Testis (tissue), 3 donors: ENCODE data around the gene STX3. TPM values are rescaled to one million over a fixed set of nuclear protein-coding genes. Genes with fewer than 3 reads are reported as not detected.

Experiments used
- DNase-seq: peaks from one replicate; pipeline ENCODE4 v3.0.0-alpha.2; 2019
- H3K27ac ChIP-seq, 2 donors: fragments of 200-600 bp; sonication (generic); one replicate each; pipeline ENCODE4 v1.5.1; 2019
- H3K27me3 ChIP-seq: fragments of 200-600 bp; sonication (generic); one replicate; pipeline ENCODE4 v1.5.1; 2019
- H3K36me3 ChIP-seq: fragments of 200-600 bp; sonication (generic); one replicate; pipeline ENCODE4 v1.5.1; 2017; ENCODE audit warnings: low read depth; ENCODE audit errors: missing control alignments
- H3K4me1 ChIP-seq: fragments of 200-600 bp; sonication (generic); one replicate; pipeline ENCODE4 v1.5.1; 2019
- H3K4me3 ChIP-seq, 2 donors: fragments of 200-600 bp; sonication (generic); one replicate each; pipeline ENCODE4 v1.5.1; 2017 to 2019
- H3K9me3 ChIP-seq: fragments of 200-600 bp; sonication (generic); one replicate; pipeline ENCODE4 v1.5.1; 2017
- CTCF ChIP-seq, 3 experiments: fragments of 450-650 bp in 2 of 3; fragments of 200-600 bp in 1 of 3; sonication (generic) in 1 of 3; IDR thresholded peaks; one replicate each; pipeline ENCODE4 v1.5.1; 2016 to 2019; ENCODE audit warnings: antibody characterized with exemption in 3 of 3, mild to moderate bottlenecking in 2 of 3, moderate library complexity in 1 of 3
- POLR2A ChIP-seq: fragments of 450-650 bp; IDR thresholded peaks from one replicate; pipeline ENCODE4 v1.6.1; 2017; ENCODE audit warnings: antibody characterized with exemption, mild to moderate bottlenecking, moderate library complexity
- WGBS, 2 donors: methylation state at CpG; one replicate each; pipeline ENCODE4 v1.1.5; 2018; 5-methylcytosine and 5-hydroxymethylcytosine counted together
- intact Hi-C: fragments of 100-400 bp; cut with DNase I; formaldehyde crosslinking; loops from one replicate; pipeline ENCODE4 v1.15.1; 2023; ENCODE audit warnings: low total_unique reads
- polyA plus RNA-seq: library from polyadenylated mRNA; stranded (reverse); fragments of 350-450 nt; fragmentation: Illumina TruSeq; extraction: RNeasy Lipid Tissue Mini Kit (QIAGEN cat#74804); gene quantifications from one replicate; pipeline ENCODE4 v1.2.3, GENCODE V29; 2014; ENCODE audit warnings: low read depth, low replicate concordance; ENCODE audit not compliant: insufficient read depth
- total RNA-seq, 2 donors: library from RNA; depleted of rRNA; stranded (reverse); fragments of >200 nt; gene quantifications; one replicate each; pipeline ENCODE4 v1.2.3, GENCODE V29; 2016

The STX3 gene
- total and polyA plus RNA-seq, 3 donors from 2014 or later: 25.3 to 103 (median 94.3) TPM

DNA sequence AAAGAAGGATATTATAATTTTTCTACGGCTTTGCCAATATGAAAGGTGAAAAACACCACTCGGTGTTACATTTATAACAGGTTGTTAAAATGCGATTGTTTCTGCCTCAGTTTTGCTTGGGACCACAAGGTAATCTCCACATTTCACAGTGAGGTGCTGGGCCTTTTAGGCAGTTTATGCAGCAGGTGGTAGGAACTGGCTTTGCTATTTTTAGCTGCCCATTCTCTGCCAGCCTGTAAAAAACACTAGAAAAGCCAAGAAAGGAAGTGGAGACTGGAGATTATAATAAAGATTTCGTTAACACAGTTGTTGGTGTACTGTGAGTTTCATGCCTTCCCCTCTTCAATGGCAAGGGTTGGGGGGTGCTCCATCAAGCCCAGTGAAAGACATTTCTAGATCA lies 63.4 kb downstream of the STX3 start:
- no peaks in the 10 kb centered on the region for H3K36me3 ChIP-seq
- H3K27ac ChIP-seq: no peak overlapping the region
- no peaks in the 10 kb centered on the region for H3K9me3 ChIP-seq
- no peak for DNase-seq
- H3K4me3 ChIP-seq: no peak overlapping the region
- intact Hi-C loops: no loop called here
- WGBS, 2 donors: 71 to 82% methylated on average over 4 of the region's 4 CpGs
- peaks cover 3% of the 10 kb centered on the region for H3K4me1 ChIP-seq
- TF ChIP-seq POLR2A (no peak), CTCF (IDR thresholded peaks at IDR 0.05) (no peak)
- H3K27me3 ChIP-seq: no peaks in the 10 kb centered on the region

- Histone ChIP-seq H3K27ac (peak overlapping the region; percentile 35 to 46), H3K36me3 (no peaks in the 10 kb centered on the region), H3K9me3 (no peaks in the 10 kb centered on the region), H3K4me3 (no peak overlapping the region), H3K27me3 (no peaks in the 10 kb centered on the region), H3K4me1 (peaks cover 3% of the 10 kb centered on the region)
- peak; percentile 52 to 76 (median 57) for TF ChIP-seq CTCF (IDR thresholded peaks at IDR 0.05)
- no peak for TF ChIP-seq POLR2A
- DNase-seq: peak; percentile 73
- 22 to 31% methylated on average over 9 of the region's 9 CpGs for WGBS, 2 donors
- intact Hi-C loops: no loop called here
These were observed 67.9 kb downstream of the STX3 start for GRCh38 chr11:59822989-59823566.

GRCh38 chr11:59829358-59829757 lies 74.2 kb downstream of the STX3 start:
- Histone ChIP-seq H3K27ac (no peak overlapping the region), H3K36me3 (no peaks in the 10 kb centered on the region), H3K4me3 (no peak overlapping the region), H3K4me1 (no peaks in the 10 kb centered on the region), H3K27me3 (no peaks in the 10 kb centered on the region), H3K9me3 (no peaks in the 10 kb centered on the region)
- DNase-seq: no peak
- intact Hi-C loops: no loop called here
- WGBS, 2 donors: 88 to 89% methylated on average over 3 of the region's 3 CpGs
- no peak for TF ChIP-seq CTCF (IDR thresholded peaks at IDR 0.05)
- no peak for TF ChIP-seq POLR2A

- no peak for DNase-seq
- Histone ChIP-seq H3K27me3 (no peaks in the 10 kb centered on the region), H3K36me3 (no peaks in the 10 kb centered on the region), H3K4me3 (no peak overlapping the region), H3K27ac (no peak overlapping the region), H3K4me1 (no peaks in the 10 kb centered on the region), H3K9me3 (no peaks in the 10 kb centered on the region)
- intact Hi-C loops: no loop called here
- TF ChIP-seq POLR2A (no peak), CTCF (IDR thresholded peaks at IDR 0.05) (no peak)
- WGBS, 2 donors: 84 to 87% methylated on average over 2 of the region's 2 CpGs
These were observed 78.4 kb downstream of the STX3 start for GRCh38 chr11:59833602-59834001.

- no peaks in the 10 kb centered on the region for H3K36me3 ChIP-seq
- H3K27me3 ChIP-seq: no peaks in the 10 kb centered on the region
- H3K4me1 ChIP-seq: no peaks in the 10 kb centered on the region
- H3K9me3 ChIP-seq: no peaks in the 10 kb centered on the region
- TF ChIP-seq CTCF (IDR thresholded peaks at IDR 0.05) (no peak), POLR2A (no peak)
- no peak overlapping the region for H3K4me3 ChIP-seq
- intact Hi-C loops: no loop called here
- no peak overlapping the region for H3K27ac ChIP-seq
- DNase-seq: no peak
These were observed 84.4 kb downstream of the STX3 start for GRCh38 chr11:59839615-59840014.
